Tibial nerve (tissue), 4 donors: Measurements from ENCODE around the gene TMEM43. TPM values are rescaled to one million over a fixed set of nuclear protein-coding genes. Genes with fewer than 3 reads are reported as not detected.

Source experiments
- DNase-seq, 2 donors: peaks; one replicate each; pipeline ENCODE4 v3.0.0-alpha.2; 2019; ENCODE audit warnings: low spot score in 2 of 2
- H3K27ac ChIP-seq, 4 donors: fragments of 200-600 bp; sonication (generic) in 3 of 4; one replicate each; pipeline ENCODE4 v1.5.1; 2017 to 2019; ENCODE audit warnings: mild to moderate bottlenecking in 1 of 4
- H3K27me3 ChIP-seq, 2 donors: fragments of 200-600 bp; sonication (generic) in 1 of 2; one replicate each; pipeline versions ENCODE4 v1.5.1 to v1.6.0; 2017 to 2019
- H3K36me3 ChIP-seq, 3 donors: fragments of 200-600 bp; sonication (generic); one replicate each; pipeline ENCODE4 v1.5.1; 2018 to 2019
- H3K4me1 ChIP-seq, 4 donors: fragments of 200-600 bp; sonication (generic) in 3 of 4; one replicate each; pipeline ENCODE4 v1.5.1; 2017 to 2019
- H3K4me3 ChIP-seq, 4 donors: fragments of 200-600 bp; sonication (generic) in 3 of 4; one replicate each; pipeline ENCODE4 v1.5.1; 2017 to 2019; ENCODE audit warnings: mild to moderate bottlenecking in 1 of 4, moderate library complexity in 1 of 4
- H3K9me3 ChIP-seq, 4 donors: fragments of 200-600 bp; sonication (generic) in 3 of 4; one replicate each; pipeline ENCODE4 v1.5.1; 2017 to 2019
- CTCF ChIP-seq, 5 experiments: fragments of 200-600 bp in 3 of 5; fragments of 450-650 bp in 2 of 5; sonication (generic) in 3 of 5; IDR thresholded peaks; one replicate each; pipeline ENCODE4 v1.5.1; 2016 to 2019; ENCODE audit warnings: antibody characterized with exemption in 5 of 5, mild to moderate bottlenecking in 3 of 5, moderate library complexity in 2 of 5
- EP300 ChIP-seq, 2 donors: sonication (generic); formaldehyde crosslinking; IDR thresholded peaks; one replicate each; pipeline ENCODE4 v1.6.1; 2017; ENCODE audit warnings: antibody characterized with exemption in 2 of 2, mild to moderate bottlenecking in 1 of 2
- POLR2A ChIP-seq, 2 donors: fragments of 450-650 bp; IDR thresholded peaks; one replicate each; pipeline ENCODE4 v1.6.1; 2017; ENCODE audit warnings: antibody characterized with exemption in 2 of 2, mild to moderate bottlenecking in 2 of 2, moderate library complexity in 2 of 2
- WGBS, 2 donors: methylation state at CpG; one replicate each; pipeline ENCODE4 v1.1.5; 2018; 5-methylcytosine and 5-hydroxymethylcytosine counted together
- total RNA-seq, 4 donors: library from RNA; depleted of rRNA; stranded (reverse); fragments of >200 nt; gene quantifications; one replicate each; pipeline ENCODE4 v1.1.0, GENCODE V29; 2016

TMEM43 gene
- total RNA-seq, 4 donors from 2014 or later, result 99.9 to 130 (median 120) TPM

DNA sequence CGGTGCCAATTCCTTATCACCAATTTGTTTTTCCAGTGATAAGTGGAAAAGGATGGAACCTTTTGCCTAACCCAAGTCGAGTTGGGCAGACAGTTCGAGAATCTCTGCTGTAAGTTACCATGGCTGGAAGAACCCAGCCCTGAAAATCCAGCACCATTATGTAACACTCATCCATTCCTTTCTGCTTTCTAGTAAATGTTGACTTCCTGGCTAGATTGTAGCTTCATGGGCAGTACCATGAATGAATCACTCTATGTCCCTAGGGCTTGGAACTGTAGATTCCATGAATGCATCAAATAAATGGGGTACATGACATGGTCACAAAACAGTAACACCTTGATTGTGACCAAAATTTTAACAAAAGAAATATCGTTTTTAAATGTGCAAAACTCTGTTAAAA lies 14.2 kb upstream of the TMEM43 start:
- Histone ChIP-seq H3K9me3 (no peaks in the 10 kb centered on the region), H3K36me3 (peaks cover 0 to 51% (median 0%) of the 10 kb centered on the region in 3 donors), H3K4me1 (no peaks in the 10 kb centered on the region), H3K27ac (no peak overlapping the region), H3K27me3 (no peaks in the 10 kb centered on the region), H3K4me3 (no peak overlapping the region)
- DNase-seq, result no peak
- no peak for TF ChIP-seq POLR2A (IDR thresholded peaks at IDR 0.05)
- TF ChIP-seq EP300 (IDR thresholded peaks at IDR 0.05), result no peak
- TF ChIP-seq CTCF (IDR thresholded peaks at IDR 0.05), result no peak
- WGBS, 2 donors, result 88 to 94% methylated on average over 4 of the region's 4 CpGs

DNA sequence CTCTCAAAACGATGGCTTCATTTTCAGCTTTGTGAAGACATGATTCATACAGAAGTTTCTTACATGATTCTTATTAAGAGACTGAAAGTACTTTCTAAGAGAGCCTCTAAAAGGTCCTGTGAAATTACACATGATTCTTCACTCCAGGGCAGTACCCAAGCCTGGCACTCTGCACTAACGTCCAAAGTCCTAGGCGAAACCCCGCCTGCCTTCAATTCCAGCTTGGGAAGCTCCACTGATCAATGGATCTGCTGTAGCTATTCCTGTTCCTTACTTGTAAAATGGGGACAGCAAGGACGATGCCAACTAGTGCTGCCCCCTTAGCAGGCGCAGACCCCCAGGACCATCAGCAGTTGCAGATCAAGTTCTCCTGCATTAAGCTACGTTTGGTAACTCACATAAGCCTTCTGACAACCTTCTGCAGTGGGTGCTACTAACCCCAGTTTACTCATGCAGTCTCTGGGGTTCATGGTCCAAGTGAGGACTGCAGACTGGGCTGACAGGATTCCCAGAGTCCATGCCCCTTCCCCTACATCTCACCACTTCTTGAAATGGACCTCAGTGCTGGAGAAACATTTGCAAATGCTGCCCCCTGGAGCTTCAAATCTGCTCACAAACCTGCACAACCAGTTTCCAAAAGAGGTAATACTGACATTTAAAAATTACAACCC lies 10.8 kb upstream of the TMEM43 start:
- Histone ChIP-seq H3K9me3 (no peaks in the 10 kb centered on the region), H3K36me3 (peaks cover 0 to 65% (median 0%) of the 10 kb centered on the region in 3 donors), H3K27ac (no peak overlapping the region), H3K4me3 (no peak overlapping the region), H3K4me1 (no peaks in the 10 kb centered on the region), H3K27me3 (no peaks in the 10 kb centered on the region)
- no peak for DNase-seq
- 94 to 97% methylated on average over 7 of the region's 7 CpGs for WGBS, 2 donors
- TF ChIP-seq EP300 (IDR thresholded peaks at IDR 0.05) (no peak), POLR2A (IDR thresholded peaks at IDR 0.05) (no peak), CTCF (IDR thresholded peaks at IDR 0.05) (no peak)

DNA sequence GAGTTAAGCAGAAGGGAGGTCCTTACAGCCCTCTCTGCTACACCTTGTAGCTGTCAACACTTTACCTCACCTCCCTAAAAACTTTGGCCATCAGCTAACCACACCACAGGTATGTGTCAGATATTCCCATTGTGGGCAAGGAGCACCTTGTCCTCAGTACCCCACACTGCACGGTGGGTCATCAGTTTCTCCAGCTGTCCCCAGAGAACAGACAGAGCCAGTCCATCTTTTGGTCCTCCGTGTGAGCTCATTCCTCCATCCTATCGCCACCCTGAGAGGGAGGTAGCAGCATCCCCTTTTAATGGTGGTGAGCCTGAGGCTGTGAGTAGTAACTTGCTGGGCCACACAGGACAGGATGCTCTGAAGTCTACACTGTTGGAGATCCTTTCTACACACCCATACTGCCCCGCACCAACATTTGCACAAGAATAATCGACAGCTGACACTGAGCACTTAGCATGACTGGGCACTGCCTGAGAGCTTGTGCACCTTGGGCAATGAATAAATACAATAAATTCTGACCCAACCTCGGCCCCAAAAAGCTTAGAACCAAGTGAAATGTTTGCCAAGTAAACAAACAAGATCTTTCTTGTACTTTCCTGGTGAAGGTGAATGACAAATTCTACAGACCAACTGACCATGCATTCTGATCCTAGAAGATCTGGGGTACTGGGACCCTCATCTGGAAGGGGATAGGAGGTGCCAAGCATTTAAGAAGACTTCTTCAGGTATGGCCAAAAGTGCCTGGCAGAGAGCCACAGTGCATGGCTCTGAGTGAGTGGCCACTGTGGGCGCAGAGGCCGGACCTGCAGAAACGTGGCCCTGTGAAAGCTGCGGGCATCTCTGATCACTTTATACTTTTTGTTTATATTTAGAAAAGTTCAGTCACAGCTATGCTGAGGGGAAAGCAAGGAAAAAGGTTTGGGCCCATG lies 7.1 kb upstream of the TMEM43 start:
- H3K9me3 ChIP-seq, result no peaks in the 10 kb centered on the region
- peaks cover 0 to 6% (median 0%) of the 10 kb centered on the region in 4 donors for H3K4me1 ChIP-seq
- H3K27me3 ChIP-seq, result no peaks in the 10 kb centered on the region
- no peak for DNase-seq
- no peak overlapping the region for H3K27ac ChIP-seq
- WGBS, 2 donors, result 92% methylated on average over 10 of the region's 10 CpGs
- H3K36me3 ChIP-seq, result peaks cover 0 to 74% (median 0%) of the 10 kb centered on the region in 3 donors
- H3K4me3 ChIP-seq, result no peak overlapping the region
- TF ChIP-seq POLR2A (IDR thresholded peaks at IDR 0.05) (no peak), EP300 (IDR thresholded peaks at IDR 0.05) (no peak), CTCF (IDR thresholded peaks at IDR 0.05) (no peak)

GRCh38 chr3:14118400-14119381 lies 6.2 kb upstream of the TMEM43 start:
- no peak for DNase-seq
- Histone ChIP-seq H3K9me3 (no peaks in the 10 kb centered on the region), H3K27me3 (no peaks in the 10 kb centered on the region), H3K4me1 (peaks cover 0 to 15% (median 5%) of the 10 kb centered on the region in 4 donors), H3K4me3 (no peak overlapping the region), H3K27ac (no peak overlapping the region), H3K36me3 (peaks cover 0 to 64% (median 0%) of the 10 kb centered on the region in 3 donors)
- 72 to 73% methylated on average over 12 to 13 of the region's 13 CpGs for WGBS, 2 donors
- TF ChIP-seq EP300 (IDR thresholded peaks at IDR 0.05) (no peak), CTCF (IDR thresholded peaks at IDR 0.05) (no peak), POLR2A (IDR thresholded peaks at IDR 0.05) (no peak)
